GM13977 (cell line): ENCODE data around the gene OR2AE1.

ENCODE experiments used
- DNase-seq: peaks from one replicate; pipeline ENCODE4 v3.0.0; 2012; ENCODE audit warnings: low spot score
- in situ Hi-C: fragments of 300-500 bp; cut with MboI; formaldehyde crosslinking; loops from one replicate; pipeline ENCODE4 v1.12.0; 2022; ENCODE audit warnings: low sequenced_read_pairs, low pct_unique_long_range_greater_than_20kb, mixed read lengths, inconsistent platforms; ENCODE audit not compliant: unreplicated experiment
- TF ChIP-seq, protein P1 (sequence below): IDR thresholded peaks from 2 replicates; pipeline ENCODE4 v1.5.1; 2012; ENCODE audit warnings: mild to moderate bottlenecking, control low read depth; ENCODE audit not compliant: insufficient read depth; ENCODE audit errors: extremely low read depth, missing control alignments

The OR2AE1 gene

DNA sequence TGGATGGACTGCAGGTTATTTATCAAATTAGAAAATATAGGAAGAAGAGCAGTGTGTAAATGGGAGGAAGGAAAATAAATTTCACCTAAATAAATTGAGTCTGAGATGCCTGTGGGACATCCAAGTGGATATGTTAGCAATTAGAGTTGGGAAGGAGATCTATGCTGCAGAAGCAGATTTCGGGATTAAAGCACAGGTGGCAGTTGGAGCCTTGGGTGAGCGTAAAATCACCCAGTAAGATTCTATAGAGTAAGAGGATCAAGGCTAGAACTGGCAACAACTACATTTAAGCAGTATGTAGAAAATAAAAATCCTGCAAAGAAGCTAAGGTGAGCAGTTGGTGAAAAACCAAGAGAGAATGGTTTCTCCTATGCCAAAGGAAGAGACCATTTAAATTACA lies 34.1 kb upstream of the OR2AE1 start:
- DNase-seq: no peak
- in situ Hi-C loops: no loop called here
- TF ChIP-seq, protein P1, sequence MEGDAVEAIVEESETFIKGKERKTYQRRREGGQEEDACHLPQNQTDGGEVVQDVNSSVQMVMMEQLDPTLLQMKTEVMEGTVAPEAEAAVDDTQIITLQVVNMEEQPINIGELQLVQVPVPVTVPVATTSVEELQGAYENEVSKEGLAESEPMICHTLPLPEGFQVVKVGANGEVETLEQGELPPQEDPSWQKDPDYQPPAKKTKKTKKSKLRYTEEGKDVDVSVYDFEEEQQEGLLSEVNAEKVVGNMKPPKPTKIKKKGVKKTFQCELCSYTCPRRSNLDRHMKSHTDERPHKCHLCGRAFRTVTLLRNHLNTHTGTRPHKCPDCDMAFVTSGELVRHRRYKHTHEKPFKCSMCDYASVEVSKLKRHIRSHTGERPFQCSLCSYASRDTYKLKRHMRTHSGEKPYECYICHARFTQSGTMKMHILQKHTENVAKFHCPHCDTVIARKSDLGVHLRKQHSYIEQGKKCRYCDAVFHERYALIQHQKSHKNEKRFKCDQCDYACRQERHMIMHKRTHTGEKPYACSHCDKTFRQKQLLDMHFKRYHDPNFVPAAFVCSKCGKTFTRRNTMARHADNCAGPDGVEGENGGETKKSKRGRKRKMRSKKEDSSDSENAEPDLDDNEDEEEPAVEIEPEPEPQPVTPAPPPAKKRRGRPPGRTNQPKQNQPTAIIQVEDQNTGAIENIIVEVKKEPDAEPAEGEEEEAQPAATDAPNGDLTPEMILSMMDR: no peak

DNA sequence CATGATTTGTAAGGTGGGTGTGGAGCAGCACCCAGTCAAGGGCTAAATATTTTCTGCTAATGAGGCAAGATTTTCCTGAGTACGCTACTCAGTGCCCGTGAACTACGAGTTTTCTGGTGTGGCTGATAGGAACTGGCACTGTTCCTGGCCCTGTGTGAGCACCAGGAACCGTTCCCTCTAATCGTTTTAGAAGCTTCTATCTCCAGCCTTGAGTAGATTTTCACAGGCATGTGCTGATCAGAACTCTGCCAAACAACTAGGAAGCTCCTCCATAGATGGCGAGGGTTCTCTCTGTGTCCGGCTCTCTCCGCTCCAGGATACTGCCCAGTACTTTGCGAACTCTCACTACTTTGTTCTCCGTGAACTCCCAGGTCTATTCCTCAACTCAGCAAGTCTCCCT lies 24.7 kb upstream of the OR2AE1 start:
- in situ Hi-C loops: no loop called here
- TF ChIP-seq, protein P1: no peak
- no peak for DNase-seq

DNA sequence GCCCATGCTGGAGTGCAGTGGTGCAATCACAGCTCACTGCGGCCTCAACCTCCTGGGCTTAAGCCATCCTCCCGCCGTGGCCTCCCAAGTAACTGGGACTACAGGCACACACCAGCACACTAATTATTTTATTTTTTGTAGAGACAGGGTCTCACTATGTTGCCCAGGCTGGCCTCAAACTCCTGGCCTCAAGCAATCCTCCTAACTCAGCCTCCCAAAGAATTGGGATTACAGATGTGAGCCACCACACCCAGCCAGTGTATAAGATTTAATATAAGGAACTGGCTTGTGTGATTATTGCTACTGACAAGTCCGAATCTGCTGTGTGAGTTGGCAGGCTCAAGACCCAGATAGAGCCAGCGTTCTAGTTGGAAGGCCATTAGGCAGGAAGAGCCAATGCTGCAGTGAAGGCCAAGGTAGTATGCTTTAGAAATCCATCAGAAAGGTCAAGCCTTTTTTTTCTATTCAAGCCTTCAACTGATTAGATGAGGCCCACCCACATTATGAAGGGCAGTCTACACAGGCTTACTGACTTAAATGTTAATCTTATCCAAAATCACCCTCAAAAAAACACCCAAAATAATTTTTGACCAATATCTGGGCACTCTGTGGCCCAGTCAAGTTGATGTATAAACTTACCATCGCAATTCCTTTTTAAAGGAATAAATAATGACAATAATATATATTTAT lies 23.1 kb upstream of the OR2AE1 start:
- in situ Hi-C loops: no loop called here
- no peak for DNase-seq
- TF ChIP-seq, protein P1: no peak

DNA sequence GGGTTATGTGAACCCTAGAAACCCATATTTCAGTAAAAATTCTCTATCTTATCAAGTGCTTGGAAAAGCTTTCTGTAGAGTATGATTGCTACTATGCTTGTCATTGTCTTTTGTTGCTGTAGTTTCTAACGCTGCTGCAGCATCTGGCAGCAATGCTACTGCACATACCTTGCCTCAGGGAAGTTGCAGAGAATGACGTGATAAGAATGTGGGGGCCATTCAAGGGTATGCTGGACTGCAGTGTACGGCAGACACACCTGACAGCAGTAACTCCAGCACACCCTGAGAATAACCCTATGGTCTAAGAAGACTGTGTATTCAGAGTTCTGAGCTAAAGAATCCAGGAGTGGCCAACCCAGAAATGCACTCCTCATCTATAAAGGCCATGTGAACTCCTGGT lies 22.0 kb upstream of the OR2AE1 start:
- no peak for DNase-seq
- TF ChIP-seq, protein P1: no peak
- in situ Hi-C loops: no loop called here

DNA sequence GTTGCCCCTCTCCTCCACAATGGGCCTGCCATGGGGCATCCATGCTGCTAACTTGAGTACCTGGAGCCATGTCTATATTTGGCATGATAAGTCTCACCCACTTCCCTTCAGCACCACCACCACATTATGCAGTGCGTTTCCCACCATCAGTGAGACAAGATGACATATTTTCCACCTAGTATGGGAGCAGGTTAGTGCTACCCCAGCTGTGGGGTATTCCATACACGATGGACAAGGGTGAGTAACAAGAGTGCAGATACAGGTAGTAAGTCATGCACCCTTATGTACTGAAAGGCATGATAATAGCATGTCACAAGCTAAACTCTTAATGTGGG lies 21.2 kb upstream of the OR2AE1 start:
- DNase-seq: no peak
- TF ChIP-seq, protein P1: no peak
- in situ Hi-C loops: no loop called here

DNA sequence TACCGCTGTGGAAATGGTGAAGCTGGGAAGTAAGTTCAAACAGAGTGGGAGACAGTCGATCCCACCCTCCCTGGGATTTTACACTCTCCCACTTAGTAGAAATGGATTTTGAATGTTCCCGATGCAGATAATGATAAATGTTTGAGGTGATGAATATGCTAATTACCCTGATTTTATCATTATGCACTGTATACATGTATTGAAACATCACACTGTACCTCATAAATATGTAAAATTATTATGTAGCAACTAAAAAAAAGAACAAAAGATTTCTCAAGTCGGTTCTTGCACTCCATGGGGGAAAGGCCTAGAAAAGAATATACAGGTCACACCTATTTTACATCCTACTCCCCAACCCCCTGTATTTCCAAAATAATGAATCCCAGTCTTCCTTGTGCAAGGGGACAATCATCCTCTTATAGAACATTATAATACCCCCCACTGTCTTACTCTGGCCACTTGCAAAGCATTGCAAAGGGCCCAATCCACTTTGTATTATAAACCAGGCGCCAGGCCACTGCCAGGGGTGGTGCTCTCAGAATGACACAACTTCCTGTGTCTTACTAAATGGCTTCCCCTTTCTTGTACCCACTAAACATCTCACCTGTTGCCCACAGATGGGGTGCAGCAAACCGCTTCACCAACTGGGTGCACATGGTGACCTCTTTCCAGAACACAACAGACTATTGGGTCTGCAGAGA lies 20.6 kb upstream of the OR2AE1 start:
- in situ Hi-C loops: no loop called here
- TF ChIP-seq, protein P1: no peak
- no peak for DNase-seq
